Heart left ventricle (tissue), 13 donors: ENCODE results near the gene GPR160.

Source experiments
- POLR2A ChIP-seq, 2 donors: fragments of 450-650 bp; IDR thresholded peaks; one replicate each; pipeline ENCODE4 v1.6.1; 2017; ENCODE audit warnings: antibody characterized with exemption in 2 of 2, mild to moderate bottlenecking in 2 of 2, moderate library complexity in 2 of 2
- TF ChIP-seq, protein P1 (sequence below), 12 donors: fragments of 200-600 bp; sonication (generic) in 4 of 12; IDR thresholded peaks; one replicate each; pipeline versions ENCODE4 v1.5.0 to v1.8.0; 2018 to 2022; ENCODE audit warnings: antibody characterized with exemption in 12 of 12, mild to moderate bottlenecking in 5 of 12
- donor health status: ischemic (EF 13 %, LVEDD 7.1; RV severe dilation, severe dysfunction).
- donor health status: DM: no; HTN: yes; CAD: no.
- donor health status: DM: no; HTN: no; CAD: no.
- donor health status: ischemic (EF 25% LVEDD 6.9; RV normal size, moderate dysfunction).
- donor health status: ischemic (EF 25% LVEDD 5.7; RV mildly dilated, moderate dysfunction).
- donor health status: ischemic (EF 35%, LVEDD 5.7; RV mildly dilated, moderate dysfunction).
- donor health status: nonischemic (EF 11% LVEDD 7.7; RV severe dilation, severe dysfunction).
- donor health status: DM: yes; HTN: yes; CAD: no.
- donor health status: PGD.
- donor health status: ischemic (EF 29% LVEDD 5.4; RV normal size, mild dysfunction).
- donor health status: nonischemic (EF 23%, LVEDD 6.1; RV moderate dilation, normal function).

DNA sequence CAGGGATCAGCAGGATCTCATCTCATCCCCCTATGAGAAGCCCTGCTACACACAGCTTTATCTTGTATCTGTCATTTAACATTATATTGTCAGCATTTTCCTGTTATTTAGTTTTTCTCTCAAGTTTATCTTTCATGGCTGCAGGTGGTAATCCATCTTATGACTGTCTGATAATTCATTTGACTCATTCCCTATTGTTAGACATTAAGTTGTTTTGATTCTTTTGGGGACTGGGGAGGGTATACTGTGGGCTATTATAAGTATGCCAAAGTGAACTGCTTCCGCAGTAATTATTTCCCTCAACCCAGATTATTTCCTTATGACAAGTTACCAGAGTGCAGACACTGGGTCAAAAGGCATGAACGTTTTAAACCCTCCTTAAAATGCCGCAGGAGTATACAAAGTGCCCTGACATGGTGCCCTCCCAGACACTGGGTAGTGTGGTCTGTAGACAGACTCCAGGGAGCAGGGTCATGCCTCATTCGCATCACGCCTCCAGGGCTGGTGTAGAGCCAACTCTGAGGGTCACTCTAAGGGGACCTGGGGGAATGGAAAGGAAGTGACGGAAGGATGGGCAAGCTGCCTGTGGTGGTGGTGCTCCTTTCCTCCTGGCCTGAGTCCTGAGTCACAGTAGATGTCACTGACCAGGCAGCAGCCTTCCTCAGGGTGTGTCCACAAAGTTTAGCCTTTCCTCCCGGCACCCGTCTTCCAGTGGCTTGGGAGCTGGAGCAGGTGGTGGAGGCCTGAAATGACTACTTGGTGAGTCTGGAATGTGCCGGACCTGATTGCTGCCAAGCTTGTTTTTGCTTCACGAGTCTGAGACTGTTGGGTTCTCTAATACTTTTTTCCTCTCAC, 11.6 kb downstream of the GPR160 start:
- TF ChIP-seq, protein P1, sequence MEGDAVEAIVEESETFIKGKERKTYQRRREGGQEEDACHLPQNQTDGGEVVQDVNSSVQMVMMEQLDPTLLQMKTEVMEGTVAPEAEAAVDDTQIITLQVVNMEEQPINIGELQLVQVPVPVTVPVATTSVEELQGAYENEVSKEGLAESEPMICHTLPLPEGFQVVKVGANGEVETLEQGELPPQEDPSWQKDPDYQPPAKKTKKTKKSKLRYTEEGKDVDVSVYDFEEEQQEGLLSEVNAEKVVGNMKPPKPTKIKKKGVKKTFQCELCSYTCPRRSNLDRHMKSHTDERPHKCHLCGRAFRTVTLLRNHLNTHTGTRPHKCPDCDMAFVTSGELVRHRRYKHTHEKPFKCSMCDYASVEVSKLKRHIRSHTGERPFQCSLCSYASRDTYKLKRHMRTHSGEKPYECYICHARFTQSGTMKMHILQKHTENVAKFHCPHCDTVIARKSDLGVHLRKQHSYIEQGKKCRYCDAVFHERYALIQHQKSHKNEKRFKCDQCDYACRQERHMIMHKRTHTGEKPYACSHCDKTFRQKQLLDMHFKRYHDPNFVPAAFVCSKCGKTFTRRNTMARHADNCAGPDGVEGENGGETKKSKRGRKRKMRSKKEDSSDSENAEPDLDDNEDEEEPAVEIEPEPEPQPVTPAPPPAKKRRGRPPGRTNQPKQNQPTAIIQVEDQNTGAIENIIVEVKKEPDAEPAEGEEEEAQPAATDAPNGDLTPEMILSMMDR (IDR thresholded peaks at IDR 0.05), result no peak
- no peak for TF ChIP-seq POLR2A (IDR thresholded peaks at IDR 0.05)
